Measurements from ENCODE around the gene DCLK1.

DCLK1 gene

GRCh38 chr13:36131222-36131930 is at the start of gene DCLK1:
Gene DCLK1, minus strand, starts transcription at chr13:36131382.
- no peak for DNase-seq (ENCODE audit: low spot score)

GRCh38 chr13:36175621-36176020 is 44.4 kb upstream of the DCLK1 start:
- no peak for DNase-seq (ENCODE audit: low spot score)

GRCh38 chr13:36174923-36175322 is 43.7 kb upstream of the DCLK1 start:
- DNase-seq (ENCODE audit: low spot score): no peak

GRCh38 chr13:36173571-36174322 is 42.6 kb upstream of the DCLK1 start:
- no peak for DNase-seq (ENCODE audit: low spot score)

- no peak for DNase-seq (ENCODE audit: low spot score)
These were observed 34.9 kb upstream of the DCLK1 start for GRCh38 chr13:36166046-36166445.

GRCh38 chr13:36163809-36164308 is 32.7 kb upstream of the DCLK1 start:
- peak; percentile 50 for DNase-seq (ENCODE audit: low spot score)

GRCh38 chr13:36163286-36163685 is 32.1 kb upstream of the DCLK1 start:
- no peak for DNase-seq (ENCODE audit: low spot score)

GRCh38 chr13:36160297-36160696 is 29.1 kb upstream of the DCLK1 start:
- no peak for DNase-seq (ENCODE audit: low spot score)

GRCh38 chr13:36158611-36159010 is 27.4 kb upstream of the DCLK1 start:
- DNase-seq (ENCODE audit: low spot score): no peak

GRCh38 chr13:36157480-36157879 is 26.3 kb upstream of the DCLK1 start:
- DNase-seq (ENCODE audit: low spot score): no peak

- no peak for DNase-seq (ENCODE audit: low spot score)
These were observed 23.5 kb upstream of the DCLK1 start for GRCh38 chr13:36154567-36155291.

GRCh38 chr13:36151591-36151990 is 20.4 kb upstream of the DCLK1 start:
- DNase-seq (ENCODE audit: low spot score): no peak

- no peak for DNase-seq (ENCODE audit: low spot score)
These were observed 17.3 kb upstream of the DCLK1 start for GRCh38 chr13:36148446-36148845.

GRCh38 chr13:36147330-36147729 is 16.1 kb upstream of the DCLK1 start:
- DNase-seq (ENCODE audit: low spot score): no peak

- DNase-seq (ENCODE audit: low spot score): no peak
These were observed 15.5 kb upstream of the DCLK1 start for GRCh38 chr13:36146511-36147269.

GRCh38 chr13:36143738-36144137 is 12.6 kb upstream of the DCLK1 start:
- DNase-seq (ENCODE audit: low spot score): no peak

- DNase-seq (ENCODE audit: low spot score): no peak
These were observed 11.6 kb upstream of the DCLK1 start for GRCh38 chr13:36142735-36143134.

- no peak for DNase-seq (ENCODE audit: low spot score)
These were observed 4.7 kb upstream of the DCLK1 start for GRCh38 chr13:36135876-36136275.

- no peak for DNase-seq (ENCODE audit: low spot score)
These were observed 3.5 kb upstream of the DCLK1 start for GRCh38 chr13:36134632-36135031.

- DNase-seq (ENCODE audit: low spot score): no peak
These were observed 2.9 kb upstream of the DCLK1 start for GRCh38 chr13:36133950-36134626.

- DNase-seq (ENCODE audit: low spot score): no peak
These were observed 1.2 kb upstream of the DCLK1 start for GRCh38 chr13:36132376-36132775.

Data from AG08396 (cell line).